Astrocyte of the spinal cord (primary cell): ENCODE data around the gene BMX.

Source experiments
- DNase-seq: peaks from one replicate; pipeline ENCODE4 v3.0.0; 2011; ENCODE audit warnings: low read depth, low spot score
- H3K4me3 ChIP-seq: 2 replicates; pipeline ENCODE4 v1.5.1; 2011; ENCODE audit warnings: low read depth, mild to moderate bottlenecking, low read length, moderate library complexity
- CTCF ChIP-seq: IDR thresholded peaks from 2 replicates; pipeline ENCODE4 v1.5.1; 2012; ENCODE audit warnings: low read depth, mild to moderate bottlenecking, low read length, inconsistent platforms
- in situ Hi-C: cut with HindIII; loops from 2 replicates; pipeline ENCODE4 v1.10.0; 2017; ENCODE audit warnings: low sequenced_read_pairs

The BMX gene

DNA sequence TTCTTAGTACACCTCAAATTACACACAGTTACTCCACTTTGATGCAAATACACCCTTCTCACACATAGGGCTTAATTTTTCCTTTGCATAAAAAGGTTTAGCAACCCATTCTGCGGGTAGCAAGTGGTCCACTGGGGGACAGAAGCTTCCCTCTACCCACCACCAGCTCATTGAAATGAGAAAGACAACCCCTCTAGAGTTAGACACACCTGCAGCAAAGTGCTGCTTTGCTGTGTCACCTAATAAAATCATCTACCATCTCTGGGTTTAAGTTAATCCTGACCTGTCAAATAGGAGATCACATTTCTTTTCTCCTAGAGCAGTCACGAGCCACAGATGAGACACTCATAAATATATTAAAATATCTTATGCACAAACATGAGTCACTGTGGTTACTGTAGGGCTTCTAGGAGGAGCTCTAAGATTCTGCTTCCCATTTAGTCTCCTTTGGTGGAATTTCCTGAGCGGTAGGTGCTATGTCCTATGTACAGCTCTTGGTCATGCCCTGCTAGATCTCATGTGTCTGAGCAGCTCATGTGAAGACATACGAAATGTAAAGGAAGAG is 11.9 kb downstream of the BMX start:
- in situ Hi-C loops: no loop called here
- TF ChIP-seq CTCF: no peak
- no peak overlapping the region for H3K4me3 ChIP-seq
- no peak for DNase-seq

- no peak for DNase-seq
- in situ Hi-C loops: no loop called here
- H3K4me3 ChIP-seq: no peak overlapping the region
- TF ChIP-seq CTCF: no peak
Observed at GRCh38 chrX:15514279-15514678, 13.7 kb downstream of the BMX start.

DNA sequence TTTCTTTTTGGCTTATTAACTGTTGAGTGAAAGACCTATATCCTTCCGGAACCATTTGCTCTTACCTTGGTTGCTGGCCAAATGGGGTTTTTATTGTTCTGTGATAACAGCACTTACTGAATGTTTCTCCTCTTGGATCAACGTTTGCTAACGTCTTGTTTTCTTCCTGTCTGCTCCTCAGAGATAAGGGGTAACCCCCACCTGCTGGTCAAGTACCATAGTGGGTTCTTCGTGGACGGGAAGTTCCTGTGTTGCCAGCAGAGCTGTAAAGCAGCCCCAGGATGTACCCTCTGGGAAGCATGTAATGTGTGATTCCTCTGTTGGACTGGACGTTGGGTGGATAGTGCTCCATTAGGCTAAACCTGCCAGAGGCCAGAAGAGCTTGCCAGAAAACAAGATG is 15.3 kb downstream of the BMX start:
- DNase-seq: no peak
- no peak for TF ChIP-seq CTCF
- in situ Hi-C loops: no loop called here
- H3K4me3 ChIP-seq: no peak overlapping the region

GRCh38 chrX:15522464-15522863 is 21.9 kb downstream of the BMX start:
- in situ Hi-C loops: no loop called here
- no peak for DNase-seq
- no peak for TF ChIP-seq CTCF
- H3K4me3 ChIP-seq: no peak overlapping the region

- TF ChIP-seq CTCF: no peak
- in situ Hi-C loops: no loop called here
- no peak overlapping the region for H3K4me3 ChIP-seq
- no peak for DNase-seq
Observed at GRCh38 chrX:15523088-15523487, 22.5 kb downstream of the BMX start.

DNA sequence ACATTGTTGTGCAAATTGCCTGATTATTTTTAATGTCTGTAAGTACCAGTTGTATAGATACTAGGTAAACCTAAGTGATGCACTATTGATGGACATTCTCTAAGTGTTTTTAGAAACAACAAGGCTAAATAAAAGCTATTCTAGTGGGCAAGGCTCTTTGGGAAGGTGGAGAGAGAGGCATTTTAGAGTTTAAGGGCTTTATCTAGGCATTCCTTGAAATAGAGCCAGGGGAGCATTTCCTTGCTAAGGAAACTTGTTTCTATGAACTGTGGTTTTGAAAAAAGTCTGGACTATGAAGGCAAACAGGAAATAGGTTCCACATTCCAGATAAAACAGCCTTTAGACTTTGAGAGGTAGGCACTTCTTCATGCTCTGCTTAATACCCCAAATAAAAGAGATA is 23.8 kb downstream of the BMX start:
- TF ChIP-seq CTCF: no peak
- in situ Hi-C loops: no loop called here
- no peak overlapping the region for H3K4me3 ChIP-seq
- DNase-seq: peak; percentile 53
